Tibial nerve (tissue), 4 donors: ENCODE measurements around the gene AKT2. TPM values are rescaled to one million over a fixed set of nuclear protein-coding genes. Genes with fewer than 3 reads are reported as not detected.

Experiments used
- DNase-seq, 2 donors: peaks; one replicate each; pipeline ENCODE4 v3.0.0-alpha.2; 2019; ENCODE audit warnings: low spot score in 2 of 2
- H3K27ac ChIP-seq, 4 donors: fragments of 200-600 bp; sonication (generic) in 3 of 4; one replicate each; pipeline ENCODE4 v1.5.1; 2017 to 2019; ENCODE audit warnings: mild to moderate bottlenecking in 1 of 4
- H3K27me3 ChIP-seq, 2 donors: fragments of 200-600 bp; sonication (generic) in 1 of 2; one replicate each; pipeline versions ENCODE4 v1.5.1 to v1.6.0; 2017 to 2019
- H3K36me3 ChIP-seq, 3 donors: fragments of 200-600 bp; sonication (generic); one replicate each; pipeline ENCODE4 v1.5.1; 2018 to 2019
- H3K4me1 ChIP-seq, 4 donors: fragments of 200-600 bp; sonication (generic) in 3 of 4; one replicate each; pipeline ENCODE4 v1.5.1; 2017 to 2019
- H3K4me3 ChIP-seq, 4 donors: fragments of 200-600 bp; sonication (generic) in 3 of 4; one replicate each; pipeline ENCODE4 v1.5.1; 2017 to 2019; ENCODE audit warnings: mild to moderate bottlenecking in 1 of 4, moderate library complexity in 1 of 4
- H3K9me3 ChIP-seq, 4 donors: fragments of 200-600 bp; sonication (generic) in 3 of 4; one replicate each; pipeline ENCODE4 v1.5.1; 2017 to 2019
- CTCF ChIP-seq, 5 experiments: fragments of 200-600 bp in 3 of 5; fragments of 450-650 bp in 2 of 5; sonication (generic) in 3 of 5; IDR thresholded peaks; one replicate each; pipeline ENCODE4 v1.5.1; 2016 to 2019; ENCODE audit warnings: antibody characterized with exemption in 5 of 5, mild to moderate bottlenecking in 3 of 5, moderate library complexity in 2 of 5
- EP300 ChIP-seq, 2 donors: sonication (generic); formaldehyde crosslinking; IDR thresholded peaks; one replicate each; pipeline ENCODE4 v1.6.1; 2017; ENCODE audit warnings: antibody characterized with exemption in 2 of 2, mild to moderate bottlenecking in 1 of 2
- POLR2A ChIP-seq, 2 donors: fragments of 450-650 bp; IDR thresholded peaks; one replicate each; pipeline ENCODE4 v1.6.1; 2017; ENCODE audit warnings: antibody characterized with exemption in 2 of 2, mild to moderate bottlenecking in 2 of 2, moderate library complexity in 2 of 2
- WGBS, 2 donors: methylation state at CpG; one replicate each; pipeline ENCODE4 v1.1.5; 2018; 5-methylcytosine and 5-hydroxymethylcytosine counted together
- total RNA-seq, 4 donors: library from RNA; depleted of rRNA; stranded (reverse); fragments of >200 nt; gene quantifications; one replicate each; pipeline ENCODE4 v1.1.0, GENCODE V29; 2016

Gene AKT2
- total RNA-seq, 4 donors from 2014 or later = 93.3 to 161 (median 121) TPM

DNA sequence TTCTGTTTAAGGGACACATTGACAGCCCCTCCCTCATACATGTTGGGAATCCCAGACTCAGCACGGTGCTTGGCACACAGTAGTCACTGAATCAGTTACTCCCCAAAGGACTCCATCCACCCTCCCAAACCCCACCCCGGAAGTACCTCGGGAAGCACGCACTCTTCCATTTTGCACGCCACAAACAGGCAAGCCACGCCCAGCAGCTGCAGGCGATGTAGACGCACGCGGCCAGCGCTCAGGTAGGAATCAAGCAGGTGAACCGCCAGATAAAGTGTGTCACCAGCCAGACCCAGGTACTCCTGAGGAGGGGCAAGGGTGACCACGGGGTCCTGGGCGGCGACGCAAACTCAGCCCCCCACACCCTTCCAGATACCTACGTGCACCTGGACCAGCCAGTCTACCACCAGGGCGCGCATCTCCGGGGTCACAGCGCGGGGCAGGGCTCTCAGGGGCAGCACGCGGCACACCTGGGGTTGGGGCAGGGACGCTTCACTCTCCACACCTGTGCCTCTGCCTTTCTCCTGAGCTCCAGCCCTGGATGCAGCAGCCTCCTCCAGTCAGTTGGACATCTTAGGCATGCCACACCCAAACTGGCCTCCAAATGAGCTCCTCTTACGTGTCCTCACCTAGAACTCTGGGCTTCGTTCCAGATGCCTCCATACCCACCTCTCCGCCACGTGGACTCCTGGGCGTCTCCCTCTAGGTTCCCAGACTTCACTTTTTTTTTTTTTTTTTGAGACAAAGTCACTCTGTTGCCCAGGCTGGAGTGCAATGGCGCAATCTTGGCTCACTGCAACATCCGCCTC is 60.6 kb downstream of the AKT2 start:
- Histone ChIP-seq H3K27me3 (peaks cover 0 to 63% of the 10 kb centered on the region in 2 donors), H3K27ac (no peak overlapping the region), H3K4me1 (peaks cover 0 to 24% (median 3%) of the 10 kb centered on the region in 4 donors), H3K36me3 (no peaks in the 10 kb centered on the region), H3K4me3 (no peak overlapping the region), H3K9me3 (no peaks in the 10 kb centered on the region)
- TF ChIP-seq CTCF (IDR thresholded peaks at IDR 0.05) = no peak
- no peak for TF ChIP-seq EP300 (IDR thresholded peaks at IDR 0.05)
- TF ChIP-seq POLR2A (IDR thresholded peaks at IDR 0.05) = no peak
- WGBS, 2 donors = 88 to 90% methylated on average over 23 to 32 of the region's 32 CpGs
- no peak for DNase-seq

GRCh38 chr19:40223135-40223822 is 61.9 kb downstream of the AKT2 start:
- no peaks in the 10 kb centered on the region for H3K9me3 ChIP-seq
- TF ChIP-seq CTCF (IDR thresholded peaks at IDR 0.05) (no peak), POLR2A (IDR thresholded peaks at IDR 0.05) (no peak), EP300 (IDR thresholded peaks at IDR 0.05) (no peak)
- no peaks in the 10 kb centered on the region for H3K36me3 ChIP-seq
- peaks cover 0 to 24% (median 3%) of the 10 kb centered on the region in 4 donors for H3K4me1 ChIP-seq
- peaks cover 0 to 75% of the 10 kb centered on the region in 2 donors for H3K27me3 ChIP-seq
- WGBS, 2 donors = 26 to 61% methylated on average over 27 to 30 of the region's 48 CpGs
- DNase-seq = no peak
- no peak overlapping the region for H3K27ac ChIP-seq
- no peak overlapping the region for H3K4me3 ChIP-seq

GRCh38 chr19:40221858-40222619 is 63.1 kb downstream of the AKT2 start:
- H3K27ac ChIP-seq = no peak overlapping the region
- peak; percentile 63 to 80 for DNase-seq
- TF ChIP-seq CTCF (IDR thresholded peaks at IDR 0.05) (peak; percentile 86 to 91 (median 87)), EP300 (IDR thresholded peaks at IDR 0.05) (no peak)
- 62 to 64% methylated on average over 41 of the region's 41 CpGs for WGBS, 2 donors
- no peaks in the 10 kb centered on the region for H3K9me3 ChIP-seq
- H3K27me3 ChIP-seq = peaks cover under 1 to 83% of the 10 kb centered on the region in 2 donors
- no peaks in the 10 kb centered on the region for H3K36me3 ChIP-seq
- H3K4me3 ChIP-seq = no peak overlapping the region
- H3K4me1 ChIP-seq = peaks cover 0 to 34% (median 3%) of the 10 kb centered on the region in 4 donors

- 82 to 87% methylated on average over 9 of the region's 9 CpGs for WGBS, 2 donors
Observed at GRCh38 chr19:40220674-40221073, 64.5 kb downstream of the AKT2 start.

More at GRCh38 chr19:40220674-40221073, 64.5 kb downstream of the AKT2 start:
- H3K27me3 ChIP-seq = peaks cover 4 to 84% of the 10 kb centered on the region in 2 donors
- H3K4me1 ChIP-seq = peaks cover 0 to 21% (median 0%) of the 10 kb centered on the region in 4 donors
- no peak overlapping the region for H3K4me3 ChIP-seq
- H3K36me3 ChIP-seq = no peaks in the 10 kb centered on the region
- H3K9me3 ChIP-seq = no peaks in the 10 kb centered on the region
- DNase-seq = no peak
- no peak overlapping the region for H3K27ac ChIP-seq
- TF ChIP-seq EP300 (IDR thresholded peaks at IDR 0.05) (no peak), CTCF (IDR thresholded peaks at IDR 0.05) (no peak), POLR2A (IDR thresholded peaks at IDR 0.05) (no peak)
